Measurements from ENCODE around the gene CHD8.

CHD8 gene

GRCh38 chr14:21369949-21370679, 85.8 kb downstream of the CHD8 start:
- DNase-seq: no peak
- TF ChIP-seq POLR2A (IDR thresholded peaks at IDR 0.05; ENCODE audit: low read length) (no peak), GATA1 (IDR thresholded peaks at IDR 0.05; ENCODE audit: low read depth, low read length) (no peak)

GRCh38 chr14:21367582-21368144, 88.3 kb downstream of the CHD8 start:
- TF ChIP-seq GATA1 (IDR thresholded peaks at IDR 0.05; ENCODE audit: low read depth, low read length): no peak
- no peak for DNase-seq

GRCh38 chr14:21356511-21356910, 99.4 kb downstream of the CHD8 start:
- DNase-seq: no peak
- TF ChIP-seq POLR2A (IDR thresholded peaks at IDR 0.05; ENCODE audit: low read length) (no peak), GATA1 (IDR thresholded peaks at IDR 0.05; ENCODE audit: low read depth, low read length) (no peak)

GRCh38 chr14:21352587-21352986, 103.3 kb downstream of the CHD8 start:
- TF ChIP-seq POLR2A (IDR thresholded peaks at IDR 0.05; ENCODE audit: low read length) (no peak), GATA1 (IDR thresholded peaks at IDR 0.05; ENCODE audit: low read depth, low read length) (no peak)
- DNase-seq: no peak

GRCh38 chr14:21350539-21350938, 105.4 kb downstream of the CHD8 start:
- DNase-seq: no peak
- no peak for TF ChIP-seq POLR2A (IDR thresholded peaks at IDR 0.05; ENCODE audit: low read length)
- TF ChIP-seq GATA1 (IDR thresholded peaks at IDR 0.05; ENCODE audit: low read depth, low read length): no peak

GRCh38 chr14:21347201-21347600, 108.7 kb downstream of the CHD8 start:
- TF ChIP-seq POLR2A (IDR thresholded peaks at IDR 0.05; ENCODE audit: low read length) (no peak), GATA1 (IDR thresholded peaks at IDR 0.05; ENCODE audit: low read depth, low read length) (no peak)
- DNase-seq: no peak

- DNase-seq: no peak
- TF ChIP-seq POLR2A (IDR thresholded peaks at IDR 0.05; ENCODE audit: low read length): no peak
- no peak for TF ChIP-seq GATA1 (IDR thresholded peaks at IDR 0.05; ENCODE audit: low read depth, low read length)
Measured at GRCh38 chr14:21346532-21347135, 109.3 kb downstream of the CHD8 start.

GRCh38 chr14:21343035-21343794, 112.7 kb downstream of the CHD8 start:
- no peak for DNase-seq
- TF ChIP-seq GATA1 (IDR thresholded peaks at IDR 0.05; ENCODE audit: low read depth, low read length) (no peak), POLR2A (IDR thresholded peaks at IDR 0.05; ENCODE audit: low read length) (no peak)
